ENCODE results near the gene MGAT2. TPM values are rescaled to one million over a fixed set of nuclear protein-coding genes. Genes with fewer than 3 reads are reported as not detected.
"Not testable (repeated sequence)": the region's sequence is repeated elsewhere in the genome, so short reads cannot be mapped to it uniquely, and the experiment has no call there.

Gene MGAT2
- total and polyA plus RNA-seq, 2 donors (not counting 1 experiment from before 2014, with no cell fraction given) = 55.7 to 60.4 TPM

DNA sequence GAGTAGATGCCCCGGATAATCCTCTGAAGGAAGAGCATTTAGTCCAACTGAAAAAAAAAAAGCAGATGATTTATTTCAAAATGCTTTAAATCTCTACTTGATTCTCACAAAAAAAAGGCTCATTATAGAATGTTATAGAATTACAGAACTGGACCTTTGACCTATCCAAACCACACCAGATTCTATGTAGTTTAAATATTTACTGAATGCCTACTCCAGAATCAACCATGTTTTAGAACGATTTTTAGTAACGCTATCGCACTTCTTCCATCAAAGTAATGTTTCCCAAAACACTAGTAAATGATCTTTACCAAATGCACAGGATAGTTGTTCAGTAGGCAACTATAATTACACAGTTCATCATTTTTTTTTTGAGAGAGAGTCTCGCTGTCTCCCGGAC, 37.0 kb upstream of the MGAT2 start:
- H3K4me3 ChIP-seq (replicated peaks in 1 of 4; ENCODE audit: control extremely low read depth in 1 of 4, insufficient read depth in 1 of 4, low read depth in 3 of 4, low read length in 4 of 4) = peak overlapping the region in 2 of 4 experiments; percentile 68 to 95
- peaks cover 9% of the 10 kb centered on the region for H3K36me3 ChIP-seq (ENCODE audit: control insufficient read depth, insufficient read depth, low read length)
- H3K9ac ChIP-seq (ENCODE audit: insufficient read depth, low read length) = no peak overlapping the region
- H3K27ac ChIP-seq (ENCODE audit: insufficient read depth, low read length) = no peak overlapping the region
- peak in 1 of 2 donors; percentile 52 for DNase-seq (ENCODE audit: low read depth in 2 of 2)
- no peaks in the 10 kb centered on the region for H4K20me1 ChIP-seq (ENCODE audit: control insufficient read depth, extremely low read depth, insufficient read depth, low read length)
- TF ChIP-seq, protein P1, sequence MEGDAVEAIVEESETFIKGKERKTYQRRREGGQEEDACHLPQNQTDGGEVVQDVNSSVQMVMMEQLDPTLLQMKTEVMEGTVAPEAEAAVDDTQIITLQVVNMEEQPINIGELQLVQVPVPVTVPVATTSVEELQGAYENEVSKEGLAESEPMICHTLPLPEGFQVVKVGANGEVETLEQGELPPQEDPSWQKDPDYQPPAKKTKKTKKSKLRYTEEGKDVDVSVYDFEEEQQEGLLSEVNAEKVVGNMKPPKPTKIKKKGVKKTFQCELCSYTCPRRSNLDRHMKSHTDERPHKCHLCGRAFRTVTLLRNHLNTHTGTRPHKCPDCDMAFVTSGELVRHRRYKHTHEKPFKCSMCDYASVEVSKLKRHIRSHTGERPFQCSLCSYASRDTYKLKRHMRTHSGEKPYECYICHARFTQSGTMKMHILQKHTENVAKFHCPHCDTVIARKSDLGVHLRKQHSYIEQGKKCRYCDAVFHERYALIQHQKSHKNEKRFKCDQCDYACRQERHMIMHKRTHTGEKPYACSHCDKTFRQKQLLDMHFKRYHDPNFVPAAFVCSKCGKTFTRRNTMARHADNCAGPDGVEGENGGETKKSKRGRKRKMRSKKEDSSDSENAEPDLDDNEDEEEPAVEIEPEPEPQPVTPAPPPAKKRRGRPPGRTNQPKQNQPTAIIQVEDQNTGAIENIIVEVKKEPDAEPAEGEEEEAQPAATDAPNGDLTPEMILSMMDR (conservative IDR thresholded peaks at IDR 0.05 in 1 of 2, IDR thresholded peaks at IDR 0.05 in 1 of 2; ENCODE audit: low read depth in 1 of 2, low read length in 2 of 2) = no peak
- no peak for TF ChIP-seq EZH2 (IDR thresholded peaks at IDR 0.05; ENCODE audit: low read length, missing control alignments)
- H3K9me3 ChIP-seq (ENCODE audit: control insufficient read depth, insufficient read depth, low read depth, low read length) = no peaks in the 10 kb centered on the region
- H3K4me1 ChIP-seq (ENCODE audit: control insufficient read depth, extremely low read depth, insufficient read depth, low read length) = no peaks in the 10 kb centered on the region
- H3K27me3 ChIP-seq (ENCODE audit: control insufficient read depth, insufficient read depth, low read length) = no peaks in the 10 kb centered on the region
- H3K4me2 ChIP-seq (ENCODE audit: extremely low read depth, insufficient read depth, low read length) = peak overlapping the region; percentile 59
- peaks cover 54% of the 10 kb centered on the region for H3K79me2 ChIP-seq (ENCODE audit: control insufficient read depth, insufficient read depth, low read length)
- H2AFZ ChIP-seq (ENCODE audit: low read length) = no peak overlapping the region

DNA sequence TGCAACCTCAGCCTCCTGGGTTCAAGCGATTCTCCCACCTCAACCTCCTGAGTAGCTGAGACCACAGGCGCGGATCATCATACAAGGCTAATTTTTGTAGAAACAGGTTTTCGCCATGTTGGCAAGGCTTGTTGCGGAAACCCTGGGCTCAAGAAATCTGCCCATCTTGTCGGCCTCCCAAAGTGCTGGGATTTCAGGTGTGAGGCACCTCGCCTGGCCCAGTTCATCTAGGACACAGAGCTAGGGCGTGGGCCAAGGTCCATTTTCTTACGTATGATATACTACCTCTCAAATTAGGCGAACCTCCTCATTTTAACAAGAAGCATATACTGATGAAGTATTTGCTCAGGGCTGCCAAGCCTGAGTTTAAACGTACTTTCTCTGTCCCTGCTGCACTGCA, 36.5 kb upstream of the MGAT2 start:
- peaks cover 54% of the 10 kb centered on the region for H3K79me2 ChIP-seq (ENCODE audit: control insufficient read depth, insufficient read depth, low read length)
- H3K27ac ChIP-seq (ENCODE audit: insufficient read depth, low read length) = no peak overlapping the region
- H2AFZ ChIP-seq (ENCODE audit: low read length) = no peak overlapping the region
- H3K4me1 ChIP-seq (ENCODE audit: control insufficient read depth, extremely low read depth, insufficient read depth, low read length) = no peaks in the 10 kb centered on the region
- no peak overlapping the region for H3K9ac ChIP-seq (ENCODE audit: insufficient read depth, low read length)
- peak overlapping the region; percentile 59 for H3K4me2 ChIP-seq (ENCODE audit: extremely low read depth, insufficient read depth, low read length)
- H3K4me3 ChIP-seq (replicated peaks in 1 of 4; ENCODE audit: control extremely low read depth in 1 of 4, insufficient read depth in 1 of 4, low read depth in 3 of 4, low read length in 4 of 4) = peak overlapping the region; percentile 68 to 97 (median 96)
- H3K36me3 ChIP-seq (ENCODE audit: control insufficient read depth, insufficient read depth, low read length) = peaks cover 9% of the 10 kb centered on the region
- no peaks in the 10 kb centered on the region for H3K27me3 ChIP-seq (ENCODE audit: control insufficient read depth, insufficient read depth, low read length)
- H3K9me3 ChIP-seq (ENCODE audit: control insufficient read depth, insufficient read depth, low read depth, low read length) = no peaks in the 10 kb centered on the region
- no peaks in the 10 kb centered on the region for H4K20me1 ChIP-seq (ENCODE audit: control insufficient read depth, extremely low read depth, insufficient read depth, low read length)
- TF ChIP-seq EZH2 (IDR thresholded peaks at IDR 0.05; ENCODE audit: low read length, missing control alignments) = no peak
- TF ChIP-seq, protein P1 (conservative IDR thresholded peaks at IDR 0.05 in 1 of 2, IDR thresholded peaks at IDR 0.05 in 1 of 2; ENCODE audit: low read depth in 1 of 2, low read length in 2 of 2) = no peak
- no peak for DNase-seq (ENCODE audit: low read depth in 2 of 2)

DNA sequence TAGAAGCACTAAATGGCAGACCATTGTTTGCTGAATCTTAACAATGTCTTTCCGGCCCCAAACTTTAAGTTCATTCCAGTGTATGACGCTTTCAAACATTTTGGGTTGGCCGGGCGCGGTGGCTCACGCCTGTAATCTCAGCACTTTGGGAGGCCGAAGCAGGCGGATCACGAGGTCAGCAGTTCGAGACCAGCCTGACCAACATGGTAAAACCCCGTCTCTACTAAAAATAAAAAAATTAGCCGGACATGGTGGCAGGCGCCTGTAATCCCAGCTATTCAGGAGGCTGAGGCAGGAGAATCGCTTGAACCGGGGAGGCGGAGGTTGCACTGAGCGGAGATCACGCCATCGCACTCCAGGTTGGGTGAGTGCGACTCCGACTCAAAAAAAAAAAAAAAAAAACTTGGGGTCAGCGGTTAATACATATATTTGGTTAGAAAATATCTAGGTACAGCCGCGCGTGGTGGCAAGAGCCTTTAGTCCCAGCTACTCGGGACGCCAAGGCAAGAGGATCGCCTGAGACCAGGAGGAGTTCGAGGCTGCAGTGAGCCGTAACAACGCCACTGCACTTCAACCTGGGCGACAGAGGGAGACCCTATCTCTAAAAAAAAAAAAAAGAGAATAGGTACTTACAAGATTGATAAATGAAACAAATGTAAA, 35.5 kb upstream of the MGAT2 start:
- H3K79me2 ChIP-seq (ENCODE audit: control insufficient read depth, insufficient read depth, low read length) = peaks cover 47% of the 10 kb centered on the region
- not testable (repeated sequence) for H2AFZ ChIP-seq (ENCODE audit: low read length); DNase-seq (ENCODE audit: low read depth in 2 of 2); H3K9me3 ChIP-seq (ENCODE audit: control insufficient read depth, insufficient read depth, low read depth, low read length); H3K36me3 ChIP-seq (ENCODE audit: control insufficient read depth, insufficient read depth, low read length); H3K27me3 ChIP-seq (ENCODE audit: control insufficient read depth, insufficient read depth, low read length); H3K4me1 ChIP-seq (ENCODE audit: control insufficient read depth, extremely low read depth, insufficient read depth, low read length); H4K20me1 ChIP-seq (ENCODE audit: control insufficient read depth, extremely low read depth, insufficient read depth, low read length)
- H3K27ac ChIP-seq (ENCODE audit: insufficient read depth, low read length) = peak overlapping the region; percentile 97
- H3K4me3 ChIP-seq (replicated peaks in 1 of 4; ENCODE audit: control extremely low read depth in 1 of 4, insufficient read depth in 1 of 4, low read depth in 3 of 4, low read length in 4 of 4) = peak overlapping the region; percentile 68 to 97 (median 96)
- peak overlapping the region; percentile 75 for H3K4me2 ChIP-seq (ENCODE audit: extremely low read depth, insufficient read depth, low read length)
- H3K9ac ChIP-seq (ENCODE audit: insufficient read depth, low read length) = peak overlapping the region; percentile 39

All from fibroblast of lung (primary cell).